Glutamatergic neuron (in vitro differentiated cells): ENCODE measurements around the gene ZNF644. TPM values are rescaled to one million over a fixed set of nuclear protein-coding genes. Genes with fewer than 3 reads are reported as not detected.

Source experiments
- DNase-seq: peaks from one replicate; pipeline ENCODE4 v3.0.0; 2022
- H3K27ac Mint-ChIP-seq: one replicate; pipeline ENCODE4 v1.8.0; 2020; ENCODE audit warnings: mild to moderate bottlenecking, mixed read lengths, inconsistent platforms; ENCODE audit not compliant: unreplicated experiment
- H3K27me3 Mint-ChIP-seq: one replicate; pipeline ENCODE4 v1.8.0; 2020; ENCODE audit warnings: mild to moderate bottlenecking, moderate library complexity, mixed read lengths, inconsistent platforms; ENCODE audit not compliant: unreplicated experiment
- H3K36me3 Mint-ChIP-seq: one replicate; pipeline ENCODE4 v1.8.0; 2020; ENCODE audit warnings: mild to moderate bottlenecking, mixed read lengths, inconsistent platforms; ENCODE audit not compliant: unreplicated experiment
- H3K4me1 Mint-ChIP-seq: one replicate; pipeline ENCODE4 v1.8.0; 2020; ENCODE audit warnings: mild to moderate bottlenecking, low read depth, mixed read lengths, inconsistent platforms; ENCODE audit not compliant: unreplicated experiment
- H3K4me3 Mint-ChIP-seq: one replicate; pipeline ENCODE4 v1.8.0; 2020; ENCODE audit warnings: mild to moderate bottlenecking, mixed read lengths, inconsistent platforms; ENCODE audit not compliant: unreplicated experiment
- H3K9me3 Mint-ChIP-seq: one replicate; pipeline ENCODE4 v1.8.0; 2020; ENCODE audit warnings: mild to moderate bottlenecking, moderate library complexity, mixed read lengths, inconsistent platforms; ENCODE audit not compliant: unreplicated experiment
- CTCF ChIP-seq: fragments of 200-600 bp; sonication (generic); IDR thresholded peaks from one replicate; pipeline ENCODE4 v1.5.0; 2021; ENCODE audit not compliant: partially characterized antibody, unreplicated experiment
- total RNA-seq: library from RNA; stranded (reverse); fragmentation: NEBNext Ultra II Directional; extraction: Animal tissue kit (Norgen Biotek cat#: 25700); gene quantifications from one replicate; pipeline ENCODE4 v1.2.1, GENCODE V29; 2021; ENCODE audit not compliant: unreplicated experiment

The ZNF644 gene
- total RNA-seq, 1 donor from 2014 or later, result 76.6 TPM

- no peak for TF ChIP-seq CTCF
- Mint-ChIP-seq H3K4me3 (no peak overlapping the region), H3K9me3 (no peaks in the 10 kb centered on the region), H3K27me3 (peaks cover 2% of the 10 kb centered on the region), H3K27ac (no peak overlapping the region), H3K36me3 (no peaks in the 10 kb centered on the region), H3K4me1 (peaks cover 2% of the 10 kb centered on the region)
- no peak for DNase-seq
These were observed 58.2 kb downstream of the ZNF644 start for GRCh38 chr1:90963651-90964050.

- no peak for TF ChIP-seq CTCF
- no peaks in the 10 kb centered on the region for H3K36me3 Mint-ChIP-seq
- peaks cover 2% of the 10 kb centered on the region for H3K4me1 Mint-ChIP-seq
- peaks cover 2% of the 10 kb centered on the region for H3K27me3 Mint-ChIP-seq
- no peaks in the 10 kb centered on the region for H3K9me3 Mint-ChIP-seq
- H3K27ac Mint-ChIP-seq, result no peak overlapping the region
- DNase-seq, result no peak
- H3K4me3 Mint-ChIP-seq, result no peak overlapping the region
These were observed 58.6 kb downstream of the ZNF644 start for GRCh38 chr1:90963236-90963635.

GRCh38 chr1:90959352-90960206 is 62.3 kb downstream of the ZNF644 start:
- Mint-ChIP-seq H3K27ac (no peak overlapping the region), H3K9me3 (peaks cover 2% of the 10 kb centered on the region), H3K4me3 (no peak overlapping the region), H3K4me1 (peaks cover 2% of the 10 kb centered on the region), H3K36me3 (peaks cover 12% of the 10 kb centered on the region), H3K27me3 (no peaks in the 10 kb centered on the region)
- no peak for DNase-seq
- TF ChIP-seq CTCF, result no peak

DNA sequence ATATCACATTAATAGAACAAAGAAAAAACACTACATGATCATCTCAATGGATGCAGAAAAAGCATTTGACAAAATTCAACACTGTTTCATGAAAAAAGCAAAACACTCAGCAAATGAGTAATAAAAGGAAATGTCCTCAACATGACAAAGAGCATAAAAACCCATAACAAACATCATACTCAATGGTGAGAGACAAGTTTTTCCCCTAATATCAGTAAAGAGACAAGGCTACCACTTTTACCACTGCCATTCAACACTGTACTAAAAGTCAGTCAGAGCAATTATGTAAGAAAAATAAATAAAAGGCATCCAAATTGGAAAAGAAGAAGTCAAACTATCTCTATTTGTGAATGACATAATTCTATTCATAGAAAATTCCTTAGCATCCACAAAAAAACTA is 64.3 kb downstream of the ZNF644 start:
- H3K27me3 Mint-ChIP-seq, result no peaks in the 10 kb centered on the region
- no peak for DNase-seq
- no peak for TF ChIP-seq CTCF
- peaks cover 3% of the 10 kb centered on the region for H3K4me1 Mint-ChIP-seq
- H3K9me3 Mint-ChIP-seq, result peaks cover 3% of the 10 kb centered on the region
- H3K4me3 Mint-ChIP-seq, result no peak overlapping the region
- peaks cover 14% of the 10 kb centered on the region for H3K36me3 Mint-ChIP-seq
- H3K27ac Mint-ChIP-seq, result no peak overlapping the region

- H3K9me3 Mint-ChIP-seq, result peaks cover 3% of the 10 kb centered on the region
These were observed 66.1 kb downstream of the ZNF644 start for GRCh38 chr1:90955769-90956168.

More at GRCh38 chr1:90955769-90956168, 66.1 kb downstream of the ZNF644 start:
- Mint-ChIP-seq H3K27ac (no peak overlapping the region), H3K27me3 (no peaks in the 10 kb centered on the region), H3K4me1 (peaks cover 7% of the 10 kb centered on the region), H3K36me3 (peaks cover 14% of the 10 kb centered on the region), H3K4me3 (no peak overlapping the region)
- TF ChIP-seq CTCF, result no peak
- DNase-seq, result no peak
